Activated naive CD4-positive, alpha-beta T cell treated with anti-CD3 and anti-CD28 coated beads, Interleukin-2, amount 10 ng/mL, durations not matched to agents 7 days and 5 days (primary cell): ENCODE measurements around the gene ATP1A2.

Experiments
- CTCF ChIA-PET: fragments of 350-600 bp; sonication (Branson Sonifier 250); formaldehyde crosslinking; loops from one replicate; lab custom pipeline; 2021; ENCODE audit warnings: antibody characterized with exemption; lab: Charles Lee
- DNase-seq: peaks from one replicate; pipeline ENCODE4 v3.0.0-alpha.2; 2020
- H3K27ac Mint-ChIP-seq: one replicate; pipeline ENCODE4 v1.8.0; 2021; ENCODE audit warnings: mild to moderate bottlenecking, moderate library complexity, mixed read lengths
- H3K27me3 Mint-ChIP-seq: one replicate; pipeline ENCODE4 v1.8.0; 2021; ENCODE audit warnings: mild to moderate bottlenecking, mixed read lengths
- H3K36me3 Mint-ChIP-seq: one replicate; pipeline ENCODE4 v1.8.0; 2021; ENCODE audit warnings: mixed read lengths
- H3K4me1 Mint-ChIP-seq: one replicate; pipeline ENCODE4 v1.8.0; 2021; ENCODE audit warnings: mixed read lengths
- H3K4me3 Mint-ChIP-seq: one replicate; pipeline ENCODE4 v1.8.0; 2021; ENCODE audit warnings: mild to moderate bottlenecking, moderate library complexity, mixed read lengths
- H3K9me3 Mint-ChIP-seq: one replicate; pipeline ENCODE4 v1.8.0; 2021; ENCODE audit warnings: mixed read lengths

ATP1A2 gene

DNA sequence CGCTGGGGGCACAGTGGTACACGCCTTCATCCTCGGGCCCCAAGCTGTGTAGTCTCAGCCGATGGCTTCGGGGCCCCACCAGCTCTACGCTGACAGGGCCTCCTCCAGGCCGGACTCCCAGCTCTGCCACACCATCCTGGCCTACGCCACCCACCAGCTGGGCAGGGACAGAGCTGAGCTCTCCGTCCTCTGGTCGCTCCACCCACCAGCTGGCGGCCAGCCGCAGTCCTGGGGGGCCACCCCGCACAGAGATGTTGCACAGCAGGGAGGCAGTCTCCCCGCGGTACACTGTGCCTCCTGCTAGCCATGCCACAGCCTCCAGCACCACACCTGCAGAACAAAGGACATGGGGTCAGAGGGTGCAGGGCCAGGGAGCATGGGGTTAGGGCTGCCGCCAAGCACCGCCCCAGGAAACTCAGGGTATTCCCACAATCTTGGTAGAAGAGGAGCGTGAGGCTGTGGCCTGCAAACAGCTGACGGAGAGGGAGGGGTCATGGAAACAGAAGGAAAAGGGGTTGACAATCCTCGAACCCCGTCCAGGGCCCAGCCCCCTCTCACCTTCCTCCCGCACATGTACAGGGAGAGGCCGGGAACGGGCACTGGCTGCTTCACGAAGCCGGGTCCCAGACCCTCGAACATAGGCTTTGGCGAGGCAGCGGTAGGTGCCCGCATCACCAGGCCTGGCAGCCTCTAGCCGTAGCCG lies 23.0 kb upstream of the ATP1A2 start:
- H3K27ac Mint-ChIP-seq = no peak overlapping the region
- no peaks in the 10 kb centered on the region for H3K27me3 Mint-ChIP-seq
- no peaks in the 10 kb centered on the region for H3K9me3 Mint-ChIP-seq
- CTCF ChIA-PET = interaction anchor here (1.4 kb wide), 1 partner anchor 16 kb away, joined by 3 read pairs; no protein-coding TSS in a partner anchor
- peaks cover 26% of the 10 kb centered on the region for H3K36me3 Mint-ChIP-seq
- DNase-seq = no peak
- peaks cover 28% of the 10 kb centered on the region for H3K4me1 Mint-ChIP-seq
- H3K4me3 Mint-ChIP-seq = no peak overlapping the region

DNA sequence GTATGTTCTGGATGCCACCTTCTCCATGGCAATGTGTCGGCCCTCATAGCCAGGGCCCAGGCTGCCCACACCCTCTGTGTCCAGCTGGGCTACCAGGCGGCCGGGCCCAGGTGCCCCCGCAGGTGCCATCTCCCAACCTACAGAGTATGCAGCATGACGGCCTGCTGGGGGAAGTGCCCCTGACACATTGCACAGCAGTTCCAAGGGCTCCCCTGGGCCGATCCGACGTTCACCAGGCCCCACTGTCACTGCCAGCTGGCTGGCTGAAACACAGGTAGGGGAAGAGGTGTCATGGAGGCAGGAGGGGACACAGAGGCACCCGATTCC lies 22.5 kb upstream of the ATP1A2 start:
- CTCF ChIA-PET = interaction anchor here (0.9 to 1.5 kb wide), 2 partner anchors 8 to 46 kb away, joined by 5 read pairs; no protein-coding TSS in a partner anchor
- peaks cover 29% of the 10 kb centered on the region for H3K36me3 Mint-ChIP-seq
- H3K27ac Mint-ChIP-seq = no peak overlapping the region
- H3K9me3 Mint-ChIP-seq = no peaks in the 10 kb centered on the region
- no peak overlapping the region for H3K4me3 Mint-ChIP-seq
- DNase-seq = no peak
- H3K4me1 Mint-ChIP-seq = peaks cover 29% of the 10 kb centered on the region
- H3K27me3 Mint-ChIP-seq = no peaks in the 10 kb centered on the region

DNA sequence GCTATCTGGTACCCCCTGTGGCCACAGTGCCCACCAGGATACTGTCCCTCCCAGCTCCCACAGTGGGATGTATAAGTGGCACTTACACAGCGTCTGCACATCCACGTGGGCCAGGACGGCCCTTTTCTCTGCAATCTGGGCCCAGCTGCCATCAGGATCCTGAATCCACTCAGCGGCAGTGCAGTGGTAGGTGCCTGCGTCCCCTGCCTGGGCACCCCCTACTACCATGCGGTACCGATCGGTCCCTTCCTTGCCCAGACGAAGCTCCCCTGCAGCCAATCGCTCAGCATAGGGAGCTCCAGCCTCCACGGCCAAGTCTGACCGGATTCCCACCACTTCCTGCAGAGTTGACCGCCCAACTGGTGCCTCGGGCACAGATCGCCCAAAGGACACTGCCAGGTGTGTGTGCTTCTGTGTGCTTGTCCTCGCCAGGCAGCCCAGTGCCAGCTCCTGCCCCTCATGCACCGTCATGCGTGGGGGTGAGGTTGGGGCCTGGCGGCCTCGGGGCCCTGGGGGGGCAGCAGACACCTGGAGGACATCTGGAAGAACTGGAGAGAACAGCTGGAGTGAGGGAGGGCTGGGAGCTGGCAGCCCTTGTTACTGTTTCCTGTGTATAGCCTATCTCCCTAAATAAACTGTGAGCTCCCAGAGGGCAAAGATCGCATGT lies 21.8 kb upstream of the ATP1A2 start:
- Mint-ChIP-seq H3K9me3 (no peaks in the 10 kb centered on the region), H3K27ac (peak overlapping the region; percentile 33), H3K27me3 (no peaks in the 10 kb centered on the region), H3K36me3 (peaks cover 29% of the 10 kb centered on the region), H3K4me1 (peaks cover 29% of the 10 kb centered on the region), H3K4me3 (no peak overlapping the region)
- CTCF ChIA-PET = interaction anchor here (0.9 to 1.5 kb wide), 2 partner anchors 9 to 47 kb away, joined by 5 read pairs; no protein-coding TSS in a partner anchor
- DNase-seq = no peak

DNA sequence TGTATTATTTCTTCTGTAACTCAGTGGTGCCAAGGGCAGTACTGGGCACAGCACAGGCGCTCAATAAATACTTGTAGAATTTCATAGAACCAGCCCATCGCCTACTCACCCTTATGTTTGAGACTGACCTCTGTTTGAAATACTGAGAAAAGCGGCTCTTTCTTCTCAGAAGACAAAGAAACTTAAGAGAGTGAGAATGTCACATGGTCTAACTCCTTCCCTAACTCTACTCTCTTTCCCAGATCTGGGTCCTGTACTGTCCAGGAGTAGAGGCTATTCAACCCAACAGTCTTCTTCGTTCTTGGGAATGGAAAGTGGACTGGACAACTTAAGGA lies 21.3 kb upstream of the ATP1A2 start:
- no peak for DNase-seq
- H3K27ac Mint-ChIP-seq = peak overlapping the region; percentile 33
- CTCF ChIA-PET = interaction anchor here (0.9 to 1.5 kb wide), 2 partner anchors 9 to 48 kb away, joined by 5 read pairs; no protein-coding TSS in a partner anchor
- no peak overlapping the region for H3K4me3 Mint-ChIP-seq
- peaks cover 27% of the 10 kb centered on the region for H3K36me3 Mint-ChIP-seq
- H3K27me3 Mint-ChIP-seq = no peaks in the 10 kb centered on the region
- peaks cover 33% of the 10 kb centered on the region for H3K4me1 Mint-ChIP-seq
- no peaks in the 10 kb centered on the region for H3K9me3 Mint-ChIP-seq

DNA sequence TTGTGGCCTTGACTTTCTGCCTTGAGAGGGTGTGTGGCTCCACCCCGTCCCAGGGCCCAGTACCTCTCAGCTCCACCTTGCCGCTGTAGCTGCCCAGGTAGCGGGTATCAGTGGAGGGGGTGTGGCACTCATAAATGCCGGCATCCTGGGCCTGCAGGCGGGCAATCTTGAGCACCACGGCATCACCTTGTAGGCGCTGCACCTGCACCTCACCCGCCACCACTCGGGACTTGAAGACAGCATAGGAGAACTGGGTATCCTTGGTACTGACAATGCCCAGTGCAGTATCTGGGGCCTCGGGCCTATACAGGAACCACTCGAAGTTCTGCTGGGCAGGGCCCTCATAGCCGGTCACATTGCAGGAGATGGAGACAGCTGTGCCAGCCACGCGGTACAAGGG lies 20.8 kb upstream of the ATP1A2 start:
- Mint-ChIP-seq H3K36me3 (peaks cover 27% of the 10 kb centered on the region), H3K27ac (no peak overlapping the region), H3K4me3 (no peak overlapping the region), H3K4me1 (peaks cover 38% of the 10 kb centered on the region), H3K27me3 (no peaks in the 10 kb centered on the region), H3K9me3 (no peaks in the 10 kb centered on the region)
- DNase-seq = no peak
- CTCF ChIA-PET = interaction anchor here (2.4 to 4.8 kb wide), 3 partner anchors 9 to 49 kb away, joined by 9 to 60 read pairs (median 23); no protein-coding TSS in a partner anchor

DNA sequence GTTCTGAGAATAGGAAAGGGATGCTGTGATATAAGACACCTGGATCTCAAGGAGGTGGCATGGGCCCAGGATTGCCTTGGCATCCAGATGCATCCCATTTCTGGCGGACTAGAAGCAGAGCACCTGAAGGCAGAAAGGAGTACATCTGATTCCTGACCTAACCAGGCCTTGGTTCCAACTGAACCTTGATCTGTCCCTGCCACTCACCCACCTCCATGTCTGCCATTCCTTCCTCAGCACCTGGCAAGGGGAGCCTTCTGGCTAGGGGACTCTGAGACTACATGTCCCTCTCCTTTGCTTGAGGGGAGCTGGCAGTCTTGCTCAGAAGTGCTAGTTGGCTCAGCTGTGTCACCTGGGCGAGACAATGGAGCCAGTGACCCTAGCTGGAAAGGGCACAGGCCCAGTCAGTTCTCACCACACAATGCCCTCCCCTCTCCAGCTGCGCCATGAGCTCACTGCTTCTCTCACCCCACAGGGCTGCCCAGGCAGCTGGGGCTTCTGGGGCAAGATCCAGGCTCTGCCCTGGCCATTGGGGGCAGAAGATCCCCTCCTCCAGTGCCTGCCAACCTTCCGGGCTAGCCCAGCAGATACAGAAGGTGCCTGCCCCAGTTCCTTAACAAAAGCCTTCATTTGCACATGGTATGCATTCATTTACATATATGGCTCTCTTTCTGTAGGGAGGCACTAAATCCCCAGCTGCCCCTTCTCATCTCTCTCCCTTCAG lies 20.0 kb upstream of the ATP1A2 start:
- H3K36me3 Mint-ChIP-seq = peaks cover 27% of the 10 kb centered on the region
- H3K27ac Mint-ChIP-seq = peak overlapping the region; percentile 21
- H3K9me3 Mint-ChIP-seq = no peaks in the 10 kb centered on the region
- CTCF ChIA-PET = interaction anchor here (1.8 to 4.8 kb wide), 4 partner anchors 10 to 50 kb away, joined by 9 to 60 read pairs (median 17); partner anchors contain the start of gene KCNJ9
- DNase-seq = no peak
- peaks cover 44% of the 10 kb centered on the region for H3K4me1 Mint-ChIP-seq
- no peaks in the 10 kb centered on the region for H3K27me3 Mint-ChIP-seq
- H3K4me3 Mint-ChIP-seq = no peak overlapping the region

DNA sequence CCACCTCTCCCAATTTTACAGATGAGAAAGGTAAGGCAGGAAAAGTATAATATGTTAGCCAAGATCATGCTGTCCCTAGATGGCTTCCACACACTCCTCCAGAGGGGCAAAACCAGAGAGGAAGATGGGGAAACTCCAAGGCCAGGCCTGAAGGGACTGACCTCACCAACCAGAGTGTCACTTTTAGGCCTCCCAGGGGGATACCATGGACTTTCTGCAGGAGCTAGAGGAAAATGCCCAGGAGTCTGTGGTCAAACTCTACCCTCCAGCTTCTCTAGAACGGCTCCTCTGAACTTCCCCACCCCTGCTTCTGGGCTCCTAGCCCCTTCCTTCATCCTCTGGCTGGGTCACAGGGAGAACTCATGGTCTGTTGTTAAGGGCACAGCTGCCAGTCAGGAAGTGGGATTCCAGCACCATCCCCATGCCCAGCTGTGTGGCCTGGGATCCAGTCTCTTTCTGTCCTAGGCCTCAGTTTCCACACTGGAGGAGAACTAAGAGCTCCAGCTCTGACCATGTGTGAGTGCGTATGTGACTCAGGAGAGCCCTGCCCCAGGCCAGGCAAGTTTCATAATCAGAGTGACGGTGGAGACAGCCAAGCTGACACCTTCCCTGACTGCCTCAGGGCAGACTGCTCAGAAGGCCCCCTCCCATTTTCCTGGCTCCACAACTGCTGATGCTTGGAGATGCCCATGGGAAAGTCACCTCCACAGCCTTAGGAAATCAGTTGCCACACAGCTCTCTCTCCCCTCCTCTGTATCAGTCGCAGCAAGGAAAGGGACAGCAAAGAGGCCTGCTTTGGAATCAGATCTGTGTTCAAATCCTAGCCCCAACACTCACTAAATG lies 19.1 kb upstream of the ATP1A2 start:
- Mint-ChIP-seq H3K4me1 (peaks cover 54% of the 10 kb centered on the region), H3K36me3 (peaks cover 22% of the 10 kb centered on the region), H3K4me3 (peak overlapping the region; percentile 77), H3K27ac (peak overlapping the region; percentile 73), H3K27me3 (no peaks in the 10 kb centered on the region), H3K9me3 (no peaks in the 10 kb centered on the region)
- CTCF ChIA-PET = interaction anchor here (1.5 to 4.8 kb wide), 6 partner anchors 10 to 156 kb away, joined by 3 to 60 read pairs (median 10); partner anchors contain the start of gene KCNJ9
- no peak for DNase-seq

DNA sequence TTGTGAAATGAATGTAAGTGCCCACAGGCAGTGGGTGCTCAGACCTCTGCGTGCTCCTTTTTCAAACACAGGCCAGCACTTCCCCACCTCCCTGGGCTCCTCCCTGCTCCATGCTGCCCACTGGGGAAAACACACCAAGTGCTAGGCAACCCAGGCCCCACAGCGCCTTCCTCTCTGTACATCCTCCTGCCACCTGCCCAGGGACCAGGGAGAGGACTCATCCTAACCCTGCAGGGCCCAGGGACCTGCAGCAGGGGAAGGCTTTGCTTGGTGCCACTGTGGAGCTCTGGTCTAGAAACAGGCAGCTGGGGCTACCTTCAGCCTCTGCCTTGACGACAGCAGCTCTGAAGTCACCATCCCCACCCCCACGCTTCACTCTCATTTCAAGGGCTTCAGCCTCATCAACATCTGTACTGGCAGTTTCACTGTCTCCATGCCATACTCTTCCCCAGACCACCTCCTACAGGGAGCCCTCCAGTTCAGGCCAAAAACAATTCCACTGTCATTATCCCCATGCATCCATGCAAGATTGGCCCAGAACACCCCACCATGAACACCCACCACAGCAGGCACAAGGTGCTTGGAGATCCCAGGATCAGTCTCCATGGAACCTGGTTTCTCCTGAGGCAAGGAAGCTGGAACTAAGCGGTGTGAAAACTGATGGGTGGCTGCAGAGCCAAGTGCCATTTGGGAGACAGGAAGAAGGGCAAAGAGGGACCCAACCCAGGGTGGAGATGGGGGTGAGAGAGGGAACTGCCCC lies 18.2 kb upstream of the ATP1A2 start:
- DNase-seq = peak; percentile 52
- Mint-ChIP-seq H3K4me1 (peaks cover 58% of the 10 kb centered on the region), H3K36me3 (peaks cover 17% of the 10 kb centered on the region), H3K27me3 (no peaks in the 10 kb centered on the region), H3K27ac (peak overlapping the region; percentile 89), H3K9me3 (no peaks in the 10 kb centered on the region), H3K4me3 (peak overlapping the region; percentile 77)
- CTCF ChIA-PET = interaction anchor here (0.9 to 4.8 kb wide), 10 partner anchors 9 to 279 kb away, joined by 3 to 60 read pairs (median 9); partner anchors contain the start of gene KCNJ9

DNA sequence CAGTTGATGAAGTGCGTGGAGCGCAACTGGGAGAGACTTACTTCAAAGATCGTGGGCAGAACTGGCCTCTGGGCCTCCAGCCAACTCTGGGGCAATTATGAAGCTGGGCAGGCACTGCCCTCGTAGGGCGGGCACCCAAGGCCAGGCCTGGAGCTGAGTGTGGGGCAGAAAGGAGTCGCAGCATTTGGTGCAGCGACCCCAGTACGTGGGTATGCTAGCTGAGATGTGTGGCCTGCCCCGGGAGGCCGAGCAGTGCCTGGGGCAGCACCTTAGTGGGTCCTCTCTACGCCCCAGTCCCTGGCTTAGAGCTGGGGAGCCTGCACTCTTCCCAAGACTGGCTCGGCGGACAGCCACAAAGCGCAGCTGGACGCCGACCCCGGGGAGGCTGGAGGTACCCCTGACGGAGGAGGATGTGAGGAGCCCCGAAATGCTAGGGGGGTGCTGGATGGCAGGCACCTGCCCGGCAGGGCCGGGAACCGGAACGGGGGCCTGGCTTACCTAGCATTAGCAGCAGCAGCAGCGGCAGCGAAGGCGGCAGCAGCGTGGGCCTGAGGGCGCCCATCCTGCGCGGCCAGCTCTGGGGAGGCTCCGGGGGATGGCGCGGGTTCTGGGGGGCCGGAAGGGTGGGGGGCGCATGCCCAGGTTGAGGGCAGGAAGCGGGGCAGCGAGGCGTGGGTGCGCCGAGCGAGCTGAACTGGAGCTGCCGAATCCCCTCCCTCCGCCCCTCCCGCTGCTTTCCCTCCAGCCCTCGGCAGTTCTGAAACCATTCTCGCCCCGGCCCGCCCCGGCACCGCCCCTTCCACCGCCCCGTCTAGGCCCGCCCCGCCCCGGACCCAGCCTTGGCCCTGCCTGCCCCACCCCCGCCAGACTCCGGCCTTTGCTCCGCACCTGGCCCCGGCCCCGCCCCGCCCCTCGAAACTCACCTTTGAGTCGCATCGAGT lies 17.4 kb upstream of the ATP1A2 start, which contains the start of gene IGSF8:
Gene IGSF8 (minus strand): TSS at position 709 of the 941 bp plus-strand sequence. CDS start 147 bp downstream, at position 562.
- H3K4me3 Mint-ChIP-seq = peak within 1 kb of the TSS; percentile 77
- peaks cover 4% of the 10 kb centered on the region for H3K27me3 Mint-ChIP-seq
- CTCF ChIA-PET = interaction anchor here (0.9 to 4.8 kb wide), 8 partner anchors 8 to 278 kb away, joined by 3 to 60 read pairs (median 8); no protein-coding TSS in a partner anchor
- H3K27ac Mint-ChIP-seq = peak within 1 kb of the TSS; percentile 93
- peaks cover 17% of the 10 kb centered on the region for H3K36me3 Mint-ChIP-seq
- peaks cover 56% of the 10 kb centered on the region for H3K4me1 Mint-ChIP-seq
- peak; percentile 96 for DNase-seq
- H3K9me3 Mint-ChIP-seq = no peaks in the 10 kb centered on the region

DNA sequence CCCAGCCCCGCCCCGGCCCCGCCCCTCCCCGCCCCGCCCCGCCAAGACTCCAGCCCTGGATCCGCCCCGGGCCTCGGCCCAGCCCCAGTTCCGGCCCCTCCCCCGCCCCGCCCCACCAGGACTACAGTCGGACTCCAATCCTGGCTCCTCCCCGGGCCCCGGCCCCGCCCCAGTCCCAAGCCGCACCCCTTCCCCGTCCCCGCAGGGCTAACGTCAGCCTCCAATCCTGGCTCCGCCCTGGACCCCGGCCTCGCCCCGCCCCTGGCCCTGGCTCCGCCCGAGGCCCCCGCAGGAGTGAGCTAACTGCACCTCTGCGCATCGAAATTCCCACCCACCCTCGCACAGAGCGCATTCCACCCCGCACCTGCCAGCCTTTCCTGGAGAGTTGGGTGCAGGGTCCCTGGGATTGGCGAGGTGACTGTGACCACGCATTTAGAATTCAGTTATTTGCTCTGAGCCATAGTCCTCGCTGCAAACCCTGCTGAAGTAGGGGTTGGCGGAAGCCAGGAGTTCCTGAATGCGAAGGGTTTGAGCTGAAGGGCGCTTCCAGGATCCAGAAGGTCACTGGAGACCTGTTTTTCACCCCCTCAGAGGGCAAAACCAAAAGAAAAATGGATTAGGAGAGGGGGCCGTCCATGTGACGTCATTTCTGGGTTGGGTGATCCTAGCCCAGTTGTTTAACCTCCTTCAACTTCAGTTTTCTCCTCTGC lies 16.6 kb upstream of the ATP1A2 start:
- Mint-ChIP-seq H3K9me3 (no peaks in the 10 kb centered on the region), H3K4me3 (peak overlapping the region; percentile 71), H3K36me3 (peaks cover 14% of the 10 kb centered on the region), H3K4me1 (peaks cover 53% of the 10 kb centered on the region), H3K27me3 (peaks cover 7% of the 10 kb centered on the region), H3K27ac (peak overlapping the region; percentile 93)
- CTCF ChIA-PET = interaction anchor here (0.6 to 4.8 kb wide), 7 partner anchors 10 to 277 kb away, joined by 3 to 60 read pairs (median 9); partner anchors contain the start of gene PEX19
- peak; percentile 99 for DNase-seq

DNA sequence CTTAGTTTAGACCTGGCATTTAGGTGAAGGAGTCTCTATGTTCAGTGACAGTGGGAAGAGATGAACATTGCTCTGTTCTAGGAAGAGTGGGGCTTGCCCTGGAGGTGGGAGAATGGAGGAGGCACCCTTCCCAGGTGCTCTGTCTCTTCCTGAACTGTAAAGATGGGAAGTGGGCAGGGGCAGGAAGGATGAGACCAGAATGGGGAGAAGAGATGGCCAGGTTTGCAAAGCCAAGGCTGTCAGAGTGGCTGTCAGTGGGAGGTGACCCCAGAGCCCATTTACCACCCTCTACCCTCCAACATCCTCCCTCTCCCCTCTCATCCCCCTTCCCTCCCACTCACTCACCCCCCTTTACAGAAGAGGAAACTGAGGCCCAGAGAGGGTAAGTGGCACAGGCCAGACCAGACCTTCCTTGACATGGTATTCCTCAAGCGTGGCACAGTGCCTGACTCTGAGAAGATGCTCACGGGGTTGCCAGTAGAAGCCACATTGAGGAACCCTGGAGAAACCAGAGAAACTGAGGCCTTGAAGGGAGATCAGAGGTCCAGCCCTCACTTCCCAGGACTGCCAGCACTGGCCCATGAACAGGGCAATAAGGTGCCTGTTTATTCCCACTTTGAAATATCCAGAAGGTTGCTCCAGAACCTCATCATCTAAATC lies 15.7 kb upstream of the ATP1A2 start:
- no peak for DNase-seq
- Mint-ChIP-seq H3K27me3 (peaks cover 13% of the 10 kb centered on the region), H3K36me3 (peaks cover 7% of the 10 kb centered on the region), H3K9me3 (no peaks in the 10 kb centered on the region), H3K4me3 (no peak overlapping the region), H3K4me1 (peaks cover 50% of the 10 kb centered on the region), H3K27ac (peak overlapping the region; percentile 93)
- CTCF ChIA-PET = interaction anchor here (0.6 to 5.6 kb wide), 7 partner anchors 9 to 277 kb away, joined by 3 to 64 read pairs (median 28); no protein-coding TSS in a partner anchor
